Breast epithelium (tissue), 3 donors: ENCODE measurements around the gene FUT4.

ENCODE experiments used
- POLR2A ChIP-seq: fragments of 450-650 bp; IDR thresholded peaks from one replicate; pipeline ENCODE4 v1.6.1; 2016; ENCODE audit warnings: antibody characterized with exemption, mild to moderate bottlenecking, moderate library complexity
- TF ChIP-seq, protein P1 (sequence below), 3 donors: fragments of 450-650 bp; IDR thresholded peaks; one replicate each; pipeline ENCODE4 v1.5.1; 2016 to 2017; ENCODE audit warnings: antibody characterized with exemption in 3 of 3, mild to moderate bottlenecking in 3 of 3, moderate library complexity in 3 of 3

GRCh38 chr11:94532211-94532610, 11.5 kb upstream of the FUT4 start:
- no peak for TF ChIP-seq POLR2A
- TF ChIP-seq, protein P1, sequence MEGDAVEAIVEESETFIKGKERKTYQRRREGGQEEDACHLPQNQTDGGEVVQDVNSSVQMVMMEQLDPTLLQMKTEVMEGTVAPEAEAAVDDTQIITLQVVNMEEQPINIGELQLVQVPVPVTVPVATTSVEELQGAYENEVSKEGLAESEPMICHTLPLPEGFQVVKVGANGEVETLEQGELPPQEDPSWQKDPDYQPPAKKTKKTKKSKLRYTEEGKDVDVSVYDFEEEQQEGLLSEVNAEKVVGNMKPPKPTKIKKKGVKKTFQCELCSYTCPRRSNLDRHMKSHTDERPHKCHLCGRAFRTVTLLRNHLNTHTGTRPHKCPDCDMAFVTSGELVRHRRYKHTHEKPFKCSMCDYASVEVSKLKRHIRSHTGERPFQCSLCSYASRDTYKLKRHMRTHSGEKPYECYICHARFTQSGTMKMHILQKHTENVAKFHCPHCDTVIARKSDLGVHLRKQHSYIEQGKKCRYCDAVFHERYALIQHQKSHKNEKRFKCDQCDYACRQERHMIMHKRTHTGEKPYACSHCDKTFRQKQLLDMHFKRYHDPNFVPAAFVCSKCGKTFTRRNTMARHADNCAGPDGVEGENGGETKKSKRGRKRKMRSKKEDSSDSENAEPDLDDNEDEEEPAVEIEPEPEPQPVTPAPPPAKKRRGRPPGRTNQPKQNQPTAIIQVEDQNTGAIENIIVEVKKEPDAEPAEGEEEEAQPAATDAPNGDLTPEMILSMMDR (IDR thresholded peaks at IDR 0.05) = no peak
